HG03354 (cell line): ENCODE results near the gene ZDHHC4.
"Not testable (repeated sequence)": the region's sequence is repeated elsewhere in the genome, so short reads cannot be mapped to it uniquely, and the experiment has no call there.

ENCODE experiments used
- ATAC-seq: cut with Tn5 transposase; IDR thresholded peaks from one replicate; pipeline ENCODE4 v1.9.1; 2021; ENCODE audit warnings: mild to moderate bottlenecking; ENCODE audit not compliant: unreplicated experiment, poor library complexity, severe bottlenecking

ZDHHC4 gene

DNA sequence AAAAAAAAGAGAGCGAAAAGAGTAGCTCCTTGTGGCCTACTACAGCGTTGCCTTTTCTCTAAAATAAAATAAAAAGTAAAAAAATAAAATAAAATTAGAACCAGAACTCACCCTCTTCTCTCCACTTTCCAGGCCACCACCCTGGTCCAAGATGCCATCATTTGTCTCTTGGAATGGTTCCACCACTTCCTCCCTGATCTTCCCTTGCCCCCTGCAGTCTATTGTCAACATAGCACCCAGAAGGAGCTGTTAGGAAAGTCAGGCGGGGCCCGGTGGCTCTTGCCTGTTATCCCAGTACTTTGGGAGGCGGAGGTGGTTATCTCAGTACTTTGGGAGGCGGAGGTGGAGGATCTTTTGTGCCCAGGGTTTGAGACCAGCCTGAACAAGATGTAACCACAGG is 18.4 kb upstream of the ZDHHC4 start:
- ATAC-seq, result no peak

GRCh38 chr7:6559896-6560295 is 17.4 kb upstream of the ZDHHC4 start:
- no peak for ATAC-seq

DNA sequence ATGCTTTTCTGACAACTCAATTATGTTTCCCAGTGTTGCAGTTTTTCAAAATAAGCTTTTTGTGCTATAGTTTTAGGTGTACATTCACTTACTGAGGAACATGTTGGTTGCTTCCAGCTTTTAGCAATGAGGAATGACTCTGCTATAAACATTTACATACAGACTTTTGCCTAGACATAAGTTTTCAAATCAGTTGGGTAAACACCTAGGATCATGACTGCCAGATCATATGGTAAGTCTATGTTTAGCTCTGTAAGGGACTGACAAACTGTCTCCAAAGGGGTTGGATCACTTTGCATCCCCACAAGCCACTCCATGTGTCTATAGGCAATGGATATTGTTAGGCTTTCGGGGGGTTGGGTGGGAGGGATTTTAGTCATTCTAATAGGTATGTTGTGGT is 15.1 kb upstream of the ZDHHC4 start:
- no peak for ATAC-seq

GRCh38 chr7:6563936-6564770 is 13.1 kb upstream of the ZDHHC4 start:
- ATAC-seq, result no peak

DNA sequence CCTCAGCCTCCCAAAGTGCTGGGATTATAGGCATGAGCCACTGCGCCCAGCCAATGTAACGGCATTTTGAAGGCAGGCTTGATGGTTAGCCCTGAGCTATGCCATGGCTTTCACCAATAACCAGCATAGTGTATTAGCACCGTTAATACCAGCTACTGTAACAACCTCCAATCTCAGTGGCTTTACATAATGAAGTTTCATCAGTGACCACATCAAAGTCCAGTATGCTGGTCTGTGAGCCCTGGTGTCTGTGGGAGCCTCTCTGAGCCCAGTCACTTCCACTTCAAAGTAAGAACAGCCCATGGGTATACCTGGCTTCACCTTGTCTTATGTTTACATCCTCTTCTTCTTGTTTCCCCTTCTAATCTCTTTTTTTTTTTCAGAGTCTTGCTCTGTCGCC is 11.6 kb upstream of the ZDHHC4 start:
- ATAC-seq, result no peak

DNA sequence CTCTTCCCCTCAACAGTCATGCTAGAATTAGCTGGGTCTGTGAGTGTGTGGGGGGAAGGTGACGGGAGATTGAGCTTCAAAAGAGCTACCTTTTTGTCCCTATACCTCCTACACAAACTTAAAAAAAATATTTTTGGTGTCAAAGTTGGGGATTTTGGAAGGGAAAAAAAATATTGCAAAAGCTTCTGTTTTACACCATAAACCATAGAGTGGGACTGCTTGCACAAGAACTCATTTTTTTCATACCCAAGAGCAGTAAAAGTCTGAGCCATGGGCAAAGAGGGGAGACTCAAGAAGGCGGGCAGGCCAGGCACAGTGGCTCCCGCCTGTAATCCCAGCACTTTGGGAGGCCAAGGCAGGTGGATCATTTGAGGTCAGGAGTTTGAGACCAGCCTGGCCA is 9.4 kb upstream of the ZDHHC4 start:
- no peak for ATAC-seq

DNA sequence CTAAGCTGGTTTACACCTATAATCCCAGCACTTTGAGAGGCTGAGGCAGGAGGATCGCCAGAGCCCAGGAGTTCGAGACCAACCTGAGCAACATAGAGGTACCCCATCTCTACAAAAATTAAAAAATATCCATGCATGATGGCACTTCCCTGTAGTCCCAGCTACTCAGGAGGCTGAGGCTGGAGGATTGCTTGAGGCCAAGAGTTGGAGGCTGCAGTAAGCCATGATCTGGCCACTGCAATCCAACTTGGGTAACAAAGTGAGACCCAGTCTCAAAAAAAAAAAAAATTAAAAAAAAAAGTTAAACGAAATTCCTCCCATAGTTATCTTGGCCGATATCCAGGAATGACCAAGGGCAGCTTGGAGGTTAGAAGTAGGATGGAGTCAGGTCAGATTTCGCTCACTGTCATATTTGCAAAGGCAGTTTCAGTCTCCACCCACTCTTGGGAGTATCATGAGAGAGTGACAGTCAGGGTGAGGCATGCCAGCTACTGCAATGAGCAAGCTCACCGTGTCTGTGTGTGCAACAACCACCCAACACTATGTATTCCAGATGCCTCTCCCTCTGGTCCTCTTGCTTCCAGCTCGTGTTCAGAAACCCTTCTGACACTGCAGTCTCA is 6.0 kb upstream of the ZDHHC4 start:
- no peak for ATAC-seq

DNA sequence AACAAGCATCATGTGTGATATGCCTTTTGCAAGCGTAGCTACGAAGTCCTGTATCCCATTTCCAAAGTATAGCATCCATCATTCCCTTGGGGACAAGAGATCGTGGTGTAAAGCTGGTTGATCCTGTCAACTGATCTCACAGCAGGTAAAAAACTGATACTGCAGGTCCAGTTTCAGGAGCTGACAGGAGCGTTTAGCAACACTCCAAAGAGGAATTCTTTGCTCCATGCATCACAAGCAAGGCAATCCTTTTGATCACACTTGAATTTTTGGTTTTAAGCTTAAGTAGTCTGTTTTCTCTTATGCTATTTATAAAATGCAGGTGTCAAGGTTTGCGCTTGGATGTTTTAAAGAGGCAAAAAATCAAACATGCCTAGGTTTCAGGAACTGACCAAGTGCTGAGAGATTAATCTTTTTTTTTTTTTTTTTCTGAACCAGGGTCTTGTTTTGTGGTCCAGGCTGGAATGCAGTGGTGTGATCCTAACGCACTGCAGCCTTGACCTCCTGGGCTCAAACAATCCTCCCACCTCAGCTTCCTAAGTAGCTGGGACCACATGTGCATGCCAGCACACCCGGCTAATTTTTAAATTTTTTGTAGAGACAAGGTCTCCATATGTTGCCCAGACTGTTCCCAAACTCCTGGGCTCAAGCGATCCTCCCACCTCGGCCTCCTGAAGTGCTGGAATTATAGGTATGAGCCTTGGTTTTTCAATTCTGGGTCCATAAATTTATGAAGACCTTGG is 1.8 kb upstream of the ZDHHC4 start:
- ATAC-seq, result no peak

DNA sequence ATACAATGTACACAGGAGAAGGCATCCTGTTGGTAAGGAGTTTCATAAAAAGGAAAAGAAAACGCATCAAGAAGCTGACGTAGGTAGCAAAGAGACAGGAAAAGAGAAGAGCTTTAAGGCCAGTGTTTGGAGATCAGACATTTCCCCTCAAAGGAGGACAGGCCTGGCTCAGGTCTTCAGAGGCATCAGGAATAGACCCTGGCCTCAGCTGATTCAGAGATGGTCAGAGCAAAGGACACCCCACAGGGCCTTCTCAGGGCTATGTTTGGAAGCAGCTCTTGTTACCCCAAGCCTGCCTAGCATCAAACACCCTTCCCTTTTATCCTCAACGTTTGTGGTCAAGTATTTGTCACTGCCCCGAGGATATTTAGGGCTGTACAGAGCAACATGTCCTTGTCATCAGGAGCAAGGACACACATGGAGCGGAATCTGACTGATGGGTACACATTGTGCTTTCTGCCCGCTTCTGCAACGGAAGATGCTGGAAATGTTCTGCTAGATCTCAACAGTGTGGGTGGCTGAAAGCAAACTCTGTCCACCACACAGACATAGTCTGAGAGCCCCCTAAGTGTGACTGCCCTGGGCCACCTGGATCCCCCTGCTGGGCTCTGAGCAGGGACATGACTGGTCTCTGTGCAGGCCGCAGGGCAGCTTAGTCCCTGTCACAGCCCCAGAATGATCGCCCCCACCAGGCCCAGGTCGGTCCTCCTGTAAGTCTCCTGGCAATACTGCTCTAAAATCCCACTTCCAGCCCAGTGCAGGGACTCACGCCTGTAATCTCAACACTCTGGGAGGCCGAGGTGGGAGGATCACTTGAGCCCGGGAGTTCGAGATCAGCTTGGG is 1.0 kb upstream of the ZDHHC4 start:
- ATAC-seq, result no peak

DNA sequence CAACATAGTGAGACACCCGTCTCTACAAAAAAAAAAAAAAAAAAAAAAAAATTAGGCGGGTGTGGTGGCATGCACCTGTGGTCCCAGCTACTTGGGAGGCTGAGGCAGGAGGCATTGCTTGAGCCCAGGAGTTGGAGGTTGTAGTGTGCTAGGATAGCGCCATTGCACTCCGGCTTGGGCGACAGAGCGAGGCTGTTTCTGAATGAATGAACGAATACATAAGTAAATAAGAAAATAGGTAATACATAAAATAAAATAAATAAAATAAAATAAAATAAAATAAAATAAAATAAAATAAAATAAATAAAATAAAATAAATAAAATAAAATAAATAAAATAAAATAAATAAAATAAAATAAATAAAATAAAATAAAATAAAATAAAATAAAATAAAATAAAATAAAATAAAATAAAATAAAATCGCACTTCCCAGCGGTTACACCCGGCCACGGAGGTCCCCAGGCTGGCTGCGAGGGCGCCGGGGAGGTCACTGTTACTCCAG is 336 bp upstream of the ZDHHC4 start:
- ATAC-seq, result not testable (repeated sequence)

- ATAC-seq, result no peak
These were observed 1.1 kb downstream of the ZDHHC4 start for GRCh38 chr7:6578114-6579084.

DNA sequence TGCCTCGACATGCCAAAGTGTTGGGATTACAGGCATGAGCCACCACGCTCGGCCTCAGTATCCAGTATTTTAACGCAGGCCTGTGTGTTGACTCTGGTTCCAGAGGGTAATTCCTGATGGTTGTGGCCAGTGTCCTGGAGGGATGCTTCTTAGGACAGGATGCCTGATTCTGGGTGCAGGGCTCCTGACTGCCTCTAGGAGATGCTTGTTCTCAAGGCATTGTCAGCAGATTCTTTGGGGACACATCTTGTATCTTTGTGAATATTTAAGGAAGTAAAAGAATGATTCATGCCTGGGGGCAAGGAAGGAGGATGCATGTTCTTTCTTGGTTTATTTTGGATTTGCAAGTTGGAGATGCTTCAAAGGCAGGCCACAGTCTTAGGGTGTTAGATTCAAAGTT is 2.2 kb downstream of the ZDHHC4 start:
- no peak for ATAC-seq

GRCh38 chr7:6585746-6586432 is 8.6 kb downstream of the ZDHHC4 start:
- ATAC-seq, result not testable (repeated sequence)

DNA sequence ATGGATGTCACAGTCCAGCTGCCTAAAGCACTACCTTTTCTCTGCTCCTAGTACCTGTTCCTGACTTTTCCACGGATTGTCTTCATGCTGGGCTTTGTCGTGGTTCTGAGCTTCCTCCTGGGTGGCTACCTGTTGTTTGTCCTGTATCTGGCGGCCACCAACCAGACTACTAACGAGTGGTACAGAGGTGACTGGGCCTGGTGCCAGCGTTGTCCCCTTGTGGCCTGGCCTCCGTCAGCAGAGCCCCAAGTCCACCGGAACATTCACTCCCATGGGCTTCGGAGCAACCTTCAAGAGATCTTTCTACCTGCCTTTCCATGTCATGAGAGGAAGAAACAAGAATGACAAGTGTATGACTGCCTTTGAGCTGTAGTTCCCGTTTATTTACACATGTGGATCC is 11.3 kb downstream of the ZDHHC4 start:
- ATAC-seq, result no peak

- no peak for ATAC-seq
These were observed 12.0 kb downstream of the ZDHHC4 start for GRCh38 chr7:6589151-6589828.

GRCh38 chr7:6589829-6590644 is 12.8 kb downstream of the ZDHHC4 start, which contains the start of gene INTS15:
INTS15 (plus strand) TSS chr7:6590021; CDS start chr7:6590284, 263 bp downstream.
- ATAC-seq, result peak; percentile 86
